Erythroblast (primary cell): ENCODE results near the gene PSMA3.
"Not testable (repeated sequence)": the region's sequence is repeated elsewhere in the genome, so short reads cannot be mapped to it uniquely, and the experiment has no call there.

Experiments used
- DNase-seq, 2 experiments: peaks; one replicate each; lab custom pipeline; 2025; lab: John Stamatoyannopoulos, UW
- GATA1 ChIP-seq: IDR thresholded peaks from 2 replicates; pipeline ENCODE4 v1.6.1; 2011; ENCODE audit warnings: low read depth, mild to moderate bottlenecking, control low read depth, low read length, moderate library complexity
- POLR2A ChIP-seq: IDR thresholded peaks from 2 replicates; pipeline ENCODE4 v1.6.1; 2011; ENCODE audit warnings: mild to moderate bottlenecking, low read length

Gene PSMA3

DNA sequence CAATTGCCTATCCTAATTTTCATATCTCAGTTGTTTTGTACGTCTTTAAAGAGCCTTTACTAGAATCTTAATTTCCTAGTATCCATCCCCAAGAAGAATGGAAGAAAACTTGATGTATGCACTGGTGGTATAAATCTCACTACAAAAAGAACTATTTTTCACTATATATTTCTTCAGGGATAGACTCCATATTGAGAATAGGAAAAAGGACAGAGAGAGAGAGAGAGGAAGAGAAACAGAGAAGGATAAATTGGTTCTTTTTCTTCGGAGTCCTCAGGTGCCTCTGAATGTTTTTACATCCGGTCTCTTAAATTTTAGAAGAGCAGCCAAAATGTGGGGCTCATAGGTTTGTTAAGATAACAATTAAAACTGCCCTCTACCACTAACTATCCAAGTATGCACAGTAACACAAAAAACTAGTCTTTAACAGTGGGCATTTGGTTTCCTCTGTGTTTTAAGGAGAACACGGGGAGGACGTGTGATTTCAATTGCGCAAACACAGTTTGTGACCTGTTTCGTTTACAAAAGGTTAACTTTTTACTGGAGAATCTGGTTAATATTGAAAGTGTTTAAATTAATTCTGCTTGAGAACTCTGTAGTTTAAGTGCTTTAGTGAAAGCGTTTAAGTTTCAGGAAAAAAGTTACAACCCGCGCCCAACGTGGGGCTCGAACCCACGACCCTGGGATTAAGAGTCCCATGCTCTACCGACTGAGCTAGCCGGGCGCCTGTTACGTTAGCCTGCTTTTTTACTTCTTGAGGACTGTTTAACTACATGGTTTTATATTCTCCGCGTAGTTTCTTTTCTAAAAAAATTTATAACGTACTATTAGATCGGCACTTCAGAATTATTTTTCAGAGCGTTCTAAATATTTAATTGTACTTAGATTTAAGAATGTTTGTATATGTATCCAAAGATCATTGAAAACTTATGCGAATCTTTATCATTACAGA is 5.1 kb upstream of the PSMA3 start:
- TF ChIP-seq GATA1, result no peak
- no peak for TF ChIP-seq POLR2A
- peak; percentile 82 to 92 for DNase-seq

DNA sequence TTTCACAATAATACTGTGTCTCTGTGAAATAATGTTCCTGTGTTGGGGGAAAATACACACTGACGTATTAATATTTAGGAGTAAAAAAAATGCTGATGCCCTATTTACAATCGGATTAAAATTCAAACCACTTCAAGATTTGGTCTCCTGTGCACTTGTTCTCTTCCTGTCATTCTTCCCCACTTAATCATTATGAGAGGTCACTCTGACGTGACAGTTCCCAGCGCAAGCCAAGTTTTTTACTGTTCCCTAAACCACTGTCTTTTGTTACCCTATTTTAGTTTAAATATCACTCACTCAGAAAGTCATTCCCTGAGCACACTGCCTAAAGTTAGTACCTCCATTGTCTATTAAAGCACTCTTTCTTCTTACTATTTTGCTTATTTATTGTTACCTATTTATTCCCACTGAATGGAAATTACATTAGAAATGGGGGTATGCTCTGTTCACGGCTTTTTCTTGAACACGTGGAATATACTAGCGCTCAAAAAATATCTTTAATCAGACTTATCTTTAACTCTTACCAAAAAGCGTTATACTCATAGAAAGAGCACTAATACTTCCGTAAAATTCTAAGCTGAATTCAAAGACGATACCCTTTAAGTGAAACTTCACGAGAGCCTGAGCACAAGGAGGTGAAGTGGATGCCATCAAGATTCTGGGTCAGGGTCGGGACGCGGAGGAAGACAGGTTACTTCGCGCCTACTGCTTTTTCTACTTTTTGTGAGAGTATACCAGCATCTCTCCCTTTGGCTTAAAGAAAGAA is 670 bp upstream of the PSMA3 start:
- peak; percentile 72 to 77 for DNase-seq

DNA sequence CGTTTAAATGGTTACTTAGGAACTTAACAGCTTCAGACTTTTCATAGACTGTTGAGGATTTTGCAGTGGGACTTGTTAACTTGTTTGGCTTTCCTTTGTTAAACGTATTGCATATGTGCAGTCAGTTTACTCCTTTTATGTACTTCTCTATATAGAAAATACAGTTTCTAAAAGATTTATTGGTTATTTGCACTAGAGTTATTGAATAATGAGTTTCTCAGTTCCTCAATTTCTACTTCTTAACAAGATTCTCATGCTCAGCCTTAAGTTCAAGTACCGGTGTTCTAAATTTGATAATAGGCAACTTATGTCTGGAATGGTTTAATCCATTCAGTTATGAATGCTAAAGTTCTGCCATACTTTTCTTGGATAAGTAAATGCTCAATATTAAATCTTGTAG is 919 bp downstream of the PSMA3 start:
- TF ChIP-seq POLR2A, result no peak
- TF ChIP-seq GATA1, result no peak
- peak in 1 of 2 experiments; percentile 34 for DNase-seq

More for the DNA sequence above, 670 bp upstream of the PSMA3 start:
- TF ChIP-seq POLR2A (no peak), GATA1 (no peak)

DNA sequence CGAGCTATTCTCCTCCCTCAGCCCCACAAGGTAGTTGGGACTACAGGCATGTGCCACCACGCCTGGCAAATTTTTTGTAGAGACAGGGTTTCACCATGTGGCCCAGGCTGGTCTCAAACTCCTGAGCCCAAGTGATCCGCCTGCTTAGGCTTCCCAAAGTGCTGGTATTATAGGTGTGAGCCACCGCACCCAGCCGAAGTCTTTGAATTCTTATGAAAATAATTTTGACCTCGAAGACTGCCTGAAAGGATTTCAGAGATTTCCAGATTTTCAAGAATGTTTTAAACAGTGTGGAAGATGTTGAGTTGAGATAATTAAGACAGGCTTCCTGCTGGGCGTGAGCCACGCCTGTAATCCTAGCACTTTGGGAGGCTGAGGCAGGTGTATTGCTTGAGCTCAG is 5.0 kb downstream of the PSMA3 start:
- TF ChIP-seq POLR2A (no peak), GATA1 (no peak)
- DNase-seq, result no peak

DNA sequence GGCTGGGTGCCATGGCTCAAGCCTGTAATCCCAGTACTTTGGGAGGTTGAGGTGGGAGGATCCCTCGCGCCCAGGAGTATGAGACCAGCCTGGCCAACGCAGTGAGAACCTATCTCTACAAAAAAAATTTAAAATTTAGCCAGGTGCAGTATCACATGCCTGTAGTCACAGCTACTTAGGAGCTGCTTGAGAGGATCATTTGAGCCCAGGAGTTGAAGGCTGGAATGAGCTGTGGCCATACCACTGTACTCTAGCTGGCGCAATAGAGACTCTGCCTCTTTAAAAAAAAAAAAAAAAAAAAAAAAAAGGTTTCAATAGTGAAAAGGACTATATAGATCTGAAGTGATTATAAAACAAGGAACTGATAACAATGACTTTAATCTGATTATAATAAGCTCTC is 13.5 kb downstream of the PSMA3 start:
- TF ChIP-seq POLR2A, result no peak
- TF ChIP-seq GATA1, result no peak
- no peak for DNase-seq

DNA sequence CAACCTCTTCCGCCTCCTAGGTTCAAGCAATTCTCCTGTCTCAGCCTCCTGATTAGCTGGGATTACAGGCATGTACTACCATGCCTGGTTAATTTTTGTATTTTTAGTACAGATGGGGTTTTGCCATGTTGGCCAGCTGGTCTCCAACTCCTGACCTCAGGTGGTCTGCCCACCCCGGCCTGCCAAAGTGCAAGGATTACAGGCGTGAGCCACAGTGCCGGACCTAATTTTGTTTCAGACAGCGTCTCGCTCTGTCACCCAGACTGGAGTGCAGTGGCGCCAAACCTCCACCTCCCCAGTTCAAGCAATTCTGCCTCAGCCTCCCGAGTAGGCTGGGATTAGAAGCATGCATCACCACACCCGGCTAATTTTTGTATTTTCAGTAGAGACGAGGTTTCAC is 17.4 kb downstream of the PSMA3 start:
- not testable (repeated sequence) for DNase-seq

DNA sequence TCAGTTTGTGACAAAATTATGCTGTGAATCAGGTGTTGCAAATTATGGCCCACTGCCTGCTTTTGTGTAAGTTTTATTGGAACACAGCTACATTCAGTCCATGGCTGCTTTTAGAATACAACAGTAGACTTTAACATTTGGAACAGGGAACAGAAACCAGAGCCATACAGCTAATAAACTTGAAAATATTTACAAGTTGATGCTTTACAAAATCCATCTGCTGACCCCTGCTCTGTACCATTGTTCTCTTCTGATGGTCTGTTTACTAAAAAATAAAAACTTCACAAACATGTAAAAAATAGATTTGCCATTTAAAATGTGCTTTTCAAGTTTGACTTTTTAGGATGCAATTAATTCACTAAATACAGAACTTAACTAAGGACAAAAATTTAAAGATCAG is 20.8 kb downstream of the PSMA3 start:
- TF ChIP-seq POLR2A (no peak), GATA1 (no peak)
- DNase-seq, result no peak

DNA sequence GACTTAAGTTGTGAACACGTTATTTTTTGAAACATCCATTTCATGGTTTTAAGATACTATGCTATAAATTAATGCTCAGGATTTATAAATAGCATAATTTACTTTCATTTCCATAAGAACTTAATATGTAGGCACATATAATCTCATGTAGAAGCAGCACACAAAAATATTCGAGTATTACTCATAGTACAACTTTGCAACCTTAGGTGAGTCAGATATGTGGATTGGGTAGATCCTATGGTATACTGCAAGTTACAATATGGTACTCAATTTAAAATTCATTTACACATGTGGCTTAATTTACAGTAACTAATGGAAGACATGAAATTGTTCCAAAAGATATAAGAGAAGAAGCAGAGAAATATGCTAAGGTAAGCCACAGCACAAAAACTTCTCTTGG is 26.0 kb downstream of the PSMA3 start:
- DNase-seq, result no peak

DNA sequence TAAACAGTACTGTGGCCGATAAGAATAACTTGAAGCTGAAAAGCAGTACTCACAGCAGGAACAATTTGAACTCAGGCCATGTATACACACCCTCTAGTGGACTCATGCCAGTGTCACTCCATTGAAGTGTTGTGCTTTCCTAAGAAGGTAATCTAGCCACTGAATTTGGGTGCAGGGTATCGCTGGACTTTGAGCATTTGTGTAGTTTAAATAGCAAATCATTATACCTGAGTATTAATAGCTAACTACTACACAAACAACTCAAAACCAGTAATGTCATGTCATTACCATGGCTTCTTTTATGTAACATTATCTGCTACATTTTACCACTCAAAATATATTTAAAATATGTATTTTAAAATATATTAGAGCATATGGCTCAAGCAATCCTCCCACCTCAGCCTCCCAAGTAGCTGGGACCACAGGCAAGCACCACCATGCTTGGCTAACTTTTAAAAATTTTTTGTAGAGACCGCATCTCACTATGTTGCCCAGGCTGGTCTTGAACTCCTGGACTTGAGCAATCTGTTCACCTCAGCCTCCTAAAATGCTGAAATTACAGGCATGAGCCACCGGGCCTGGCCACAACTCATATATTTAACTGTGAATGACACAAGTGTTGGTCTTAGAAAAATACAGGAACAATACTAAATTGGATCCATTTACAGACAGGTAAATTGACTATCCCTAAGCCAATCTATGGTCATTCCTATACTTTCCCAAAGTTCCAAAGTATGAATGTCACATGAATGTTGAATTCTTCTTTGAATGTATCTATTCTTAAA is 28.1 kb downstream of the PSMA3 start:
- peak; percentile 44 to 47 for DNase-seq
- TF ChIP-seq POLR2A (no peak), GATA1 (no peak)

More for the DNA sequence above, 26.0 kb downstream of the PSMA3 start:
- no peak for TF ChIP-seq POLR2A
- TF ChIP-seq GATA1, result no peak

DNA sequence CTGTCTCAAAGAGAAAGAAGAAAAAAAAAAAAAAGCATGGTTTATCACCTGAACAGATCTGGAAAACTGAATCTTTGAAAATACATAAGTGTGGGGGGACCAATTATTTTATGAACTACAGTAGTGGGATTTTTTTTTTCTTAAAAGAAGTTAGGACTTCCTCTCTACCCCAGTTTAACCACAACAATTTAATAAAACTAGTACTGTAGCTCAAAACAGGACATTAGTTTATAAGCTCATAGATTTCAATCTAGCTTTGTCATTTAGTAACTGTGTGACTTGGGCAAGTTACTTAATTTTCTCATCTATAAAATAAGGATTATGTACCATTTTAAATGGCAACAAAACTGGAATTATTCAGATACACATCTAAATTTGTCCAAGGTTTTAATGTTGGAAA is 30.2 kb downstream of the PSMA3 start:
- TF ChIP-seq POLR2A, result no peak
- DNase-seq, result peak in 1 of 2 experiments; percentile 14

DNA sequence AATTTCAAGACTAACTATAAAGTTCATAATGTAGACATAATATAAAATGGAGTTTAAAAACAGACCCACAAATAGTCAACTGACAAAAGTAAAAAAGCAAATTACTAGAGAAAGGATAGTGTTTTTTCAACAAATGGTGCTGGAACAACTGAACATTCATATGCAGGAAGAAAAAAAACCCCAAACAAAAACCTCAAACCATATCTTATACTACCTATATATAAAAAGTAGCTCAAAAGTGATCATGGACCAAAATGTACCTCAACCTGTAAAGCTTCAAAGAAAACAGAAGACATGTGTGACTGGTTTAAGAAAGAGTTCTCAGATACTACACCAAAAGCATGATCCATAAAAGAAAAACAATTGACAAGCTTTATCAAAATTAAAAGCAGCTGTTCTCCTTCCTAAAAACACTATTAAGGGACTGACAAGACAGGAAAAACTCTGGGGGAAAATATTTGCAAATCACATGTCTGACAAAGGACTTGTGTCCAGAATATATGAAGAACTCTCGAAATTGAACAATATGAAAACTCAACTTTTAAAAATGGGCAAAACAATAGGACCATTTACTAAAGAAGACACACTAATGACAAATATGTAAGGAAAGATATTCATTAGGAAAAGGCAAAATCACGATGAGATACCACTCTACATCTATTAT is 31.0 kb downstream of the PSMA3 start:
- TF ChIP-seq GATA1 (no peak), POLR2A (no peak)
- no peak for DNase-seq

DNA sequence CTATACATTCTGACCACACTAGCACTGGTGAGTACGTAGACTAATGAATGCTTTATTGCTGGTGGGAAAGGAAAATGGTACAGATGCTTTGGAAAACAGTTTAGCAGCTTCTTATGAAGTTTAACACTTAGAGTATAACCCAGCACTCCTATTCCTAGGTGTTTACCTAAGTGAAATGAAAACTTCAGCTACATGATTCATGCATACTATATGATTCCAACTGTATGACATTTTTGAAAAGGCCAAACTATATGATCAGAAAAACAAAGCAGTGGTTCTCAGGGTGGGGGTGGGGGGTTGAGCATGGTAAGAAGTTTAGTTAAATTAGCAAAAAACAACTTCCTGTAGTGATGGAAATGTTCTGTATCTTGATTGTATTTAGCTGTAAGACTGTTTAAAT is 31.6 kb downstream of the PSMA3 start:
- no peak for TF ChIP-seq POLR2A
- TF ChIP-seq GATA1, result no peak
- DNase-seq, result no peak

DNA sequence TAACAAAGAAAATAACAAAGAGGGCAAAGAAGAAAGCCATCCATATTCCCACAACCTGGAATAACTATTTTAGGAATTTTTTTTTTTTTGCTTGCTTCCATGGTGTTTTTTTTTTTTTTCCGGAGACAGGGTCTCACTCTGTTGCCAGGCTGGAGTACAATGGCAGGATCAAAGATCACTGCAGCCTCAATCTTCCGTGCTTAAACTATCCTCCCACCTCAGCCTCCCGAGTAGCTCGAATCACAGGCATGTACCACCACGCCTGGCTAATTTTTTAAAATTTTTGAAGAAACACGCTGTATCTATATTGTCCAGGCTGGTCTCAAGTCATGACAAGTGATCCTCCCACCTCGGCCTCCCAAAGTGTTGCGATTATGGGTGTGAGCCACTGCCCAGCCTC is 33.5 kb downstream of the PSMA3 start:
- DNase-seq, result no peak
- no peak for TF ChIP-seq GATA1
- TF ChIP-seq POLR2A, result no peak
